HG02610 (cell line): Measurements from ENCODE around the gene CCL15.

ENCODE experiments used
- ATAC-seq: cut with Tn5 transposase; IDR thresholded peaks from one replicate; pipeline ENCODE4 v1.9.1; 2021; ENCODE audit warnings: mild to moderate bottlenecking, moderate library complexity; ENCODE audit not compliant: unreplicated experiment

Gene CCL15

GRCh38 chr17:35949401-35949800, 52.0 kb downstream of the CCL15 start:
- no peak for ATAC-seq

GRCh38 chr17:35948092-35948491, 53.3 kb downstream of the CCL15 start:
- ATAC-seq = no peak
